ENCODE measurements around the gene ERN2.

DNA sequence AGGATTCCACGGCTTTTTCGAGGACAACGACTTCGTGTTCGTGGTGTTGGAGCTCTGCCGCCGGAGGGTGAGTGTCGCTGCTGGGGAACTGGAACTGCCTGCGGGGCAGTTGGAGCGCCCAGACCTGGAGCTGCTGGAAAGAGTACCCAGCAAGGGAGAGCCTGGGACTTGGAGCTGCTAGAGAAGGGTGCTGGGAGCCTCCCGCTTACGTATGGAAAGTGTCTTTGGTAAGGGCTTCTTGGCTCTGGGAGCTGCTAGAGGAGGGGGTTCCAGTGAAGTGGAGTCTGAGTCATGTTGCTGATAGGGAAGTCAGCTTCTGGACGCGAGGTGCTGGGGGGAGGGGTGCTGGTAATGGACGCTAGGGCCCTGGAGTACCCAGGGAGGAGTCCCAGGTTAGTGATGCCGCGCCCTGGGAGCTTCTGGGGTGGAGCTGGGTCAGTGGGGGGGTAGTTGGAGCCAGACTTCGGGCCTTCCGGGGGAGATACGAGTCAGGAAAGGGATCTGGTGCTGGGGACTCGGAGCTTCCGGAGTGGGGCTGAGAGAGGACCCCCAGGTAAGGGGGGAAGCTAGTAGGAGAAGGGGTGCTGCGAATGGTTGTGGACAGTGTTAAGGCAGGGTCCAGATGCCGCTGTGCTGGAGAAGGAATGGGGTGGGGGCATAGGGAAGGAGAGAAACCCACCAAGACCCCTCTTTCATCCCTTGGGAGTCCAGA is 33.6 kb downstream of the ERN2 start:
- TF ChIP-seq, protein P1, sequence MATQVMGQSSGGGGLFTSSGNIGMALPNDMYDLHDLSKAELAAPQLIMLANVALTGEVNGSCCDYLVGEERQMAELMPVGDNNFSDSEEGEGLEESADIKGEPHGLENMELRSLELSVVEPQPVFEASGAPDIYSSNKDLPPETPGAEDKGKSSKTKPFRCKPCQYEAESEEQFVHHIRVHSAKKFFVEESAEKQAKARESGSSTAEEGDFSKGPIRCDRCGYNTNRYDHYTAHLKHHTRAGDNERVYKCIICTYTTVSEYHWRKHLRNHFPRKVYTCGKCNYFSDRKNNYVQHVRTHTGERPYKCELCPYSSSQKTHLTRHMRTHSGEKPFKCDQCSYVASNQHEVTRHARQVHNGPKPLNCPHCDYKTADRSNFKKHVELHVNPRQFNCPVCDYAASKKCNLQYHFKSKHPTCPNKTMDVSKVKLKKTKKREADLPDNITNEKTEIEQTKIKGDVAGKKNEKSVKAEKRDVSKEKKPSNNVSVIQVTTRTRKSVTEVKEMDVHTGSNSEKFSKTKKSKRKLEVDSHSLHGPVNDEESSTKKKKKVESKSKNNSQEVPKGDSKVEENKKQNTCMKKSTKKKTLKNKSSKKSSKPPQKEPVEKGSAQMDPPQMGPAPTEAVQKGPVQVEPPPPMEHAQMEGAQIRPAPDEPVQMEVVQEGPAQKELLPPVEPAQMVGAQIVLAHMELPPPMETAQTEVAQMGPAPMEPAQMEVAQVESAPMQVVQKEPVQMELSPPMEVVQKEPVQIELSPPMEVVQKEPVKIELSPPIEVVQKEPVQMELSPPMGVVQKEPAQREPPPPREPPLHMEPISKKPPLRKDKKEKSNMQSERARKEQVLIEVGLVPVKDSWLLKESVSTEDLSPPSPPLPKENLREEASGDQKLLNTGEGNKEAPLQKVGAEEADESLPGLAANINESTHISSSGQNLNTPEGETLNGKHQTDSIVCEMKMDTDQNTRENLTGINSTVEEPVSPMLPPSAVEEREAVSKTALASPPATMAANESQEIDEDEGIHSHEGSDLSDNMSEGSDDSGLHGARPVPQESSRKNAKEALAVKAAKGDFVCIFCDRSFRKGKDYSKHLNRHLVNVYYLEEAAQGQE (IDR thresholded peaks at IDR 0.05; ENCODE audit: low read depth, low read length): no peak
- TF ChIP-seq, protein P2, sequence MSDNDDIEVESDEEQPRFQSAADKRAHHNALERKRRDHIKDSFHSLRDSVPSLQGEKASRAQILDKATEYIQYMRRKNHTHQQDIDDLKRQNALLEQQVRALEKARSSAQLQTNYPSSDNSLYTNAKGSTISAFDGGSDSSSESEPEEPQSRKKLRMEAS (IDR thresholded peaks at IDR 0.05; ENCODE audit: low read depth): no peak
- no peak for TF ChIP-seq SMC3 (IDR thresholded peaks at IDR 0.05; ENCODE audit: low read depth, low read length)
- TF ChIP-seq, protein P3, sequence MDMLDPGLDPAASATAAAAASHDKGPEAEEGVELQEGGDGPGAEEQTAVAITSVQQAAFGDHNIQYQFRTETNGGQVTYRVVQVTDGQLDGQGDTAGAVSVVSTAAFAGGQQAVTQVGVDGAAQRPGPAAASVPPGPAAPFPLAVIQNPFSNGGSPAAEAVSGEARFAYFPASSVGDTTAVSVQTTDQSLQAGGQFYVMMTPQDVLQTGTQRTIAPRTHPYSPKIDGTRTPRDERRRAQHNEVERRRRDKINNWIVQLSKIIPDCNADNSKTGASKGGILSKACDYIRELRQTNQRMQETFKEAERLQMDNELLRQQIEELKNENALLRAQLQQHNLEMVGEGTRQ (IDR thresholded peaks at IDR 0.05; ENCODE audit: borderline replicate concordance, low read depth, low read length): no peak
- no peak for TF ChIP-seq MEF2A (IDR thresholded peaks at IDR 0.05; ENCODE audit: borderline replicate concordance, low read depth)
- no peak for TF ChIP-seq CHD2 (IDR thresholded peaks at IDR 0.05; ENCODE audit: low read length, partially characterized antibody)
- TF ChIP-seq, protein P4, sequence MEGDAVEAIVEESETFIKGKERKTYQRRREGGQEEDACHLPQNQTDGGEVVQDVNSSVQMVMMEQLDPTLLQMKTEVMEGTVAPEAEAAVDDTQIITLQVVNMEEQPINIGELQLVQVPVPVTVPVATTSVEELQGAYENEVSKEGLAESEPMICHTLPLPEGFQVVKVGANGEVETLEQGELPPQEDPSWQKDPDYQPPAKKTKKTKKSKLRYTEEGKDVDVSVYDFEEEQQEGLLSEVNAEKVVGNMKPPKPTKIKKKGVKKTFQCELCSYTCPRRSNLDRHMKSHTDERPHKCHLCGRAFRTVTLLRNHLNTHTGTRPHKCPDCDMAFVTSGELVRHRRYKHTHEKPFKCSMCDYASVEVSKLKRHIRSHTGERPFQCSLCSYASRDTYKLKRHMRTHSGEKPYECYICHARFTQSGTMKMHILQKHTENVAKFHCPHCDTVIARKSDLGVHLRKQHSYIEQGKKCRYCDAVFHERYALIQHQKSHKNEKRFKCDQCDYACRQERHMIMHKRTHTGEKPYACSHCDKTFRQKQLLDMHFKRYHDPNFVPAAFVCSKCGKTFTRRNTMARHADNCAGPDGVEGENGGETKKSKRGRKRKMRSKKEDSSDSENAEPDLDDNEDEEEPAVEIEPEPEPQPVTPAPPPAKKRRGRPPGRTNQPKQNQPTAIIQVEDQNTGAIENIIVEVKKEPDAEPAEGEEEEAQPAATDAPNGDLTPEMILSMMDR (IDR thresholded peaks at IDR 0.05): no peak
- TF ChIP-seq, protein P5, sequence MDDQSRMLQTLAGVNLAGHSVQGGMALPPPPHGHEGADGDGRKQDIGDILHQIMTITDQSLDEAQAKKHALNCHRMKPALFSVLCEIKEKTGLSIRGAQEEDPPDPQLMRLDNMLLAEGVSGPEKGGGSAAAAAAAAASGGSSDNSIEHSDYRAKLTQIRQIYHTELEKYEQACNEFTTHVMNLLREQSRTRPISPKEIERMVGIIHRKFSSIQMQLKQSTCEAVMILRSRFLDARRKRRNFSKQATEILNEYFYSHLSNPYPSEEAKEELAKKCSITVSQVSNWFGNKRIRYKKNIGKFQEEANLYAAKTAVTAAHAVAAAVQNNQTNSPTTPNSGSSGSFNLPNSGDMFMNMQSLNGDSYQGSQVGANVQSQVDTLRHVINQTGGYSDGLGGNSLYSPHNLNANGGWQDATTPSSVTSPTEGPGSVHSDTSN (IDR thresholded peaks at IDR 0.05): no peak
- TF ChIP-seq SIN3A (IDR thresholded peaks at IDR 0.05; ENCODE audit: borderline replicate concordance, low read depth, low read length): no peak
- no peak for TF ChIP-seq EZH2phosphoT487 (IDR thresholded peaks at IDR 0.05; ENCODE audit: borderline replicate concordance, low read depth)
- TF ChIP-seq EP300 (IDR thresholded peaks at IDR 0.05; ENCODE audit: borderline replicate concordance in 1 of 2, low read depth in 1 of 2, low read length in 1 of 2): no peak
- no peak for TF ChIP-seq POLR2AphosphoS5 (IDR thresholded peaks at IDR 0.05; ENCODE audit: low read depth, low read length)
- no peak for TF ChIP-seq NRF1 (IDR thresholded peaks at IDR 0.05; ENCODE audit: low read depth, low read length)
